HepG2 (cell line): ENCODE measurements around the gene COG4. TPM values are rescaled to one million over a fixed set of nuclear protein-coding genes. Genes with fewer than 3 reads are reported as not detected.
A peak's percentile ranks its signal among the peaks of the same experiment; 100 is the strongest.

Experiments used
- AHR ChIP-seq: IDR thresholded peaks from 2 replicates; pipeline ENCODE4 v1.6.1; 2018; ENCODE audit warnings: missing genetic modification reagents, missing compliant biosample characterization
- ARNT2 ChIP-seq: sonication (generic); formaldehyde crosslinking; IDR thresholded peaks from 2 replicates; pipeline ENCODE4 v1.8.0; 2022; ENCODE audit warnings: mild to moderate bottlenecking, low read depth, missing genetic modification reagents, moderate library complexity
- BRD4 ChIP-seq: sonication (generic); formaldehyde crosslinking; IDR thresholded peaks from 2 replicates; pipeline ENCODE4 v1.4.0; 2020; ENCODE audit warnings: missing genetic modification reagents
- CCAR2 ChIP-seq: fragments of 200-400 bp; formaldehyde crosslinking; optimal IDR thresholded peaks from 2 replicates; pipeline ENCODE3; 2018; ENCODE audit warnings: low read depth, mild to moderate bottlenecking, low read length, moderate library complexity
- CSRNP1 ChIP-seq: sonication (generic); formaldehyde crosslinking; IDR thresholded peaks from 2 replicates; pipeline ENCODE4 v1.8.1; 2023; ENCODE audit warnings: mild to moderate bottlenecking, missing genetic modification reagents
- FOXM1 ChIP-seq: sonication (generic); formaldehyde crosslinking; IDR thresholded peaks from 2 replicates; pipeline ENCODE4 v1.5.0; 2020; ENCODE audit warnings: missing genetic modification reagents
- FOXO4 ChIP-seq: sonication (generic); formaldehyde crosslinking; conservative IDR thresholded peaks from 2 replicates; pipeline ENCODE4 v1.8.1; 2023; ENCODE audit warnings: missing genetic modification reagents
- MIXL1 ChIP-seq: IDR thresholded peaks from 2 replicates; pipeline ENCODE4 v1.6.1; 2016
- NCOA2 ChIP-seq: sonication (generic); formaldehyde crosslinking; IDR thresholded peaks from 2 replicates; pipeline ENCODE4 v1.8.0; 2022; ENCODE audit warnings: inconsistent platforms
- NFE2L1 ChIP-seq: sonication (generic); formaldehyde crosslinking; IDR thresholded peaks from 2 replicates; pipeline ENCODE4 v1.4.0; 2020; ENCODE audit warnings: missing genetic modification reagents, mild to moderate bottlenecking, borderline replicate concordance
- ONECUT2 ChIP-seq: sonication (generic); formaldehyde crosslinking; IDR thresholded peaks from 2 replicates; pipeline ENCODE4 v1.4.0; 2020; ENCODE audit warnings: missing genetic modification reagents
- PHB2 ChIP-seq: fragments of 450-650 bp; IDR thresholded peaks from 2 replicates; pipeline ENCODE4 v1.6.1; 2018; ENCODE audit not compliant: partially characterized antibody
- PLRG1 ChIP-seq: fragments of 450-650 bp; conservative IDR thresholded peaks from 2 replicates; pipeline ENCODE4 v1.6.1; 2016
- RAD21 ChIP-seq: fragments of 450-650 bp; formaldehyde crosslinking; IDR thresholded peaks from 2 replicates; pipeline ENCODE4 v1.5.0; 2020; ENCODE audit warnings: mild to moderate bottlenecking
- SNRNP70 ChIP-seq: fragments of 200-400 bp; formaldehyde crosslinking; IDR thresholded peaks from 2 replicates; pipeline ENCODE4 v1.6.1; 2017; ENCODE audit warnings: mild to moderate bottlenecking, low read depth, low read length, moderate library complexity
- STAG1 ChIP-seq: sonication (generic); formaldehyde crosslinking; IDR thresholded peaks from 2 replicates; pipeline ENCODE4 v1.4.0; 2020; ENCODE audit warnings: missing genetic modification reagents
- TBX3 ChIP-seq: fragments of 450-650 bp; IDR thresholded peaks from 2 replicates; pipeline ENCODE4 v1.6.1; 2017; ENCODE audit warnings: antibody characterized with exemption, mild to moderate bottlenecking, inconsistent platforms, borderline replicate concordance
- ZBTB14 ChIP-seq: sonication (generic); formaldehyde crosslinking; IDR thresholded peaks from 2 replicates; pipeline ENCODE4 v1.4.0; 2020; ENCODE audit warnings: missing genetic modification reagents
- ZFP1 ChIP-seq: IDR thresholded peaks from 2 replicates; pipeline ENCODE4 v1.6.1; 2016
- ZKSCAN8 ChIP-seq: IDR thresholded peaks from 2 replicates; pipeline ENCODE4 v1.6.1; 2016; ENCODE audit warnings: borderline replicate concordance, missing genetic modification reagents, missing compliant biosample characterization
- ZNF121 ChIP-seq: sonication (generic); formaldehyde crosslinking; IDR thresholded peaks from 2 replicates; pipeline ENCODE4 v1.5.0; 2020; ENCODE audit warnings: mild to moderate bottlenecking, missing genetic modification reagents
- ZNF160 ChIP-seq: sonication (generic); formaldehyde crosslinking; IDR thresholded peaks from 2 replicates; pipeline ENCODE4 v1.8.0; 2022; ENCODE audit warnings: mild to moderate bottlenecking, inconsistent platforms, missing genetic modification reagents
- ZNF180 ChIP-seq: sonication (generic); formaldehyde crosslinking; IDR thresholded peaks from 2 replicates; pipeline ENCODE4 v1.4.0; 2020; ENCODE audit warnings: low read depth, missing genetic modification reagents, borderline replicate concordance
- ZNF24 ChIP-seq: fragments of 450-650 bp; IDR thresholded peaks from 2 replicates; pipeline ENCODE4 v1.6.1; 2017; ENCODE audit warnings: antibody characterized with exemption, mild to moderate bottlenecking
- ZNF280B ChIP-seq: sonication (generic); formaldehyde crosslinking; IDR thresholded peaks from 2 replicates; pipeline ENCODE4 v1.5.0; 2020; ENCODE audit warnings: missing genetic modification reagents, mild to moderate bottlenecking, borderline replicate concordance
- ZNF572 ChIP-seq: sonication (generic); formaldehyde crosslinking; IDR thresholded peaks from 2 replicates; pipeline ENCODE4 v1.5.1; 2020; ENCODE audit warnings: mild to moderate bottlenecking, missing genetic modification reagents
- ZSCAN22 ChIP-seq: sonication (generic); formaldehyde crosslinking; IDR thresholded peaks from 2 replicates; pipeline ENCODE4 v1.4.0; 2020; ENCODE audit warnings: mild to moderate bottlenecking, missing genetic modification reagents
- polyA plus RNA-seq, 8 experiments: library from polyadenylated mRNA; depleted of rRNA in 3 of 8; stranded (reverse) in 7 of 8; unstranded in 1 of 8; fragments of >200 nt; fragmentation: Illumina TruSeq in 4 of 8; extraction: Trizol in 4 of 8; gene quantifications; 2 replicates each; pipeline versions ENCODE4 v1.2.1 to v1.2.3, GENCODE V29; 2011 to 2016; ENCODE audit warnings: low read depth in 4 of 8, missing spikeins in 1 of 8, mixed read lengths in 1 of 8; ENCODE audit not compliant: insufficient read depth in 1 of 8
- total RNA-seq, 5 experiments: library from RNA; depleted of rRNA; stranded (reverse); fragments of >200 nt; fragmentation: Illumina TruSeq; extraction: Trizol; gene quantifications; 2 replicates each; pipeline ENCODE4 v1.2.3, GENCODE V29; 2016; ENCODE audit warnings: low read depth in 1 of 5

COG4 gene
- total and polyA plus RNA-seq, 2 of the 13 experiments (the other 11 are each of a cell fraction or from before 2014, with no cell fraction given) = 51.1 to 73.8 TPM

GRCh38 chr16:70523076-70523742, at the start of gene COG4 (continued):
- no peak for TF ChIP-seq RAD21 (CRISPR knock-in tag)
- no peak for TF ChIP-seq ZNF180 (CRISPR knock-in tag)
- TF ChIP-seq ZNF280B (CRISPR knock-in tag) = no peak; the same call in 1 of the 2 replicates
- TF ChIP-seq ONECUT2 (CRISPR knock-in tag) = no peak
- no peak for TF ChIP-seq ZNF572 (CRISPR knock-in tag)
- no peak; the same call in 1 of the 2 replicates for TF ChIP-seq NFE2L1
- TF ChIP-seq BRD4 (CRISPR knock-in tag) = peak; percentile 82
- TF ChIP-seq STAG1 (CRISPR knock-in tag) = no peak
- peak; percentile 45; the same call in 1 of the 2 replicates for TF ChIP-seq NCOA2
- TF ChIP-seq SNRNP70 = no peak
- no peak; the same call in 1 of the 2 replicates for TF ChIP-seq ZNF160
- no peak for TF ChIP-seq FOXO4 (CRISPR knock-in tag)
- TF ChIP-seq ZBTB14 (CRISPR knock-in tag) = no peak
- TF ChIP-seq ARNT2 = no peak
- no peak for TF ChIP-seq MIXL1
- TF ChIP-seq PHB2 = no peak
- TF ChIP-seq TBX3 = no peak
- no peak for TF ChIP-seq ZKSCAN8 (CRISPR knock-in tag)
- TF ChIP-seq PLRG1 = no peak
- no peak; the same call in 1 of the 2 replicates for TF ChIP-seq CSRNP1
- TF ChIP-seq AHR (CRISPR knock-in tag) = peak; percentile 84; the same call in 1 of the 2 replicates
- TF ChIP-seq ZNF24 = no peak
- no peak for TF ChIP-seq ZSCAN22 (CRISPR knock-in tag)
- no peak for TF ChIP-seq ZNF121 (CRISPR knock-in tag)
- no peak for TF ChIP-seq CCAR2
- no peak for TF ChIP-seq FOXM1 (CRISPR knock-in tag)
- TF ChIP-seq ZFP1 (CRISPR knock-in tag) = no peak
